B cell (primary cell): ENCODE data around the gene PDIA2. TPM values are rescaled to one million over a fixed set of nuclear protein-coding genes. Genes with fewer than 3 reads are reported as not detected.

Experiments
- ATAC-seq: fragments of 200-7000 bp; cut with Tn5 transposase; one replicate; pipeline ENCODE4 v1.10.0; 2021; ENCODE audit warnings: low read depth, mild to moderate bottlenecking, moderate number of reproducible peaks, moderate library complexity
- CTCF ChIA-PET: fragments of 350-600 bp; sonication (Branson Sonifier 250); formaldehyde crosslinking; loops from one replicate; lab custom pipeline; 2021; ENCODE audit warnings: antibody characterized with exemption, inconsistent platforms; lab: Charles Lee
- POLR2A ChIA-PET: fragments of 350-600 bp; sonication (Branson Sonifier 250); formaldehyde crosslinking; loops from one replicate; lab custom pipeline; 2021; ENCODE audit warnings: antibody characterized with exemption; lab: Charles Lee
- DNase-seq: peaks from one replicate; pipeline ENCODE4 v3.0.0; 2013
- H2AFZ ChIP-seq: 2 replicates; pipeline ENCODE4 v1.6.1; 2012; ENCODE audit warnings: mild to moderate bottlenecking, low read depth, low read length; ENCODE audit not compliant: insufficient read depth, poor library complexity, severe bottlenecking
- H3K27ac ChIP-seq, 2 donors: 1 replicate in 1 of 2; 2 replicates in 1 of 2; pipeline ENCODE4 v1.5.1; 2012 to 2013; ENCODE audit warnings: low read length in 2 of 2, mild to moderate bottlenecking in 2 of 2, moderate library complexity in 1 of 2
- H3K27me3 ChIP-seq, 4 experiments: fragments of 200-600 bp in 1 of 4; sonication (generic) in 1 of 4; replicated peaks in 1 of 4; 1 replicate in 2 of 4; 2 replicates in 2 of 4; pipeline versions ENCODE4 v1.6.1 to v1.7.0; 2013 to 2016; ENCODE audit warnings: low read length in 3 of 4, mild to moderate bottlenecking in 2 of 4, mixed read lengths in 1 of 4, moderate library complexity in 1 of 4; ENCODE audit not compliant: insufficient read depth in 4 of 4, control insufficient read depth in 3 of 4; ENCODE audit errors: control extremely low read depth in 1 of 4
- H3K36me3 ChIP-seq, 2 experiments: replicated peaks in 1 of 2; 1 replicate in 1 of 2; 2 replicates in 1 of 2; pipeline versions ENCODE4 v1.6.1 to v1.7.1; 2013; ENCODE audit warnings: low read length in 1 of 2; ENCODE audit not compliant: insufficient read depth in 2 of 2, control insufficient read depth in 1 of 2; ENCODE audit errors: control extremely low read depth in 1 of 2, extremely low read depth in 1 of 2
- H3K4me1 ChIP-seq, 2 donors: fragments of 200-600 bp in 1 of 2; sonication (generic) in 1 of 2; 1 replicate in 1 of 2; 2 replicates in 1 of 2; pipeline versions ENCODE4 v1.5.1 to v1.6.1; 2013 to 2017; ENCODE audit warnings: low read length in 2 of 2; ENCODE audit not compliant: control insufficient read depth in 2 of 2, insufficient read depth in 2 of 2
- H3K4me2 ChIP-seq: replicated peaks from 2 replicates; pipeline ENCODE3; 2012; ENCODE audit warnings: mild to moderate bottlenecking, low read depth, low read length; ENCODE audit not compliant: poor library complexity, severe bottlenecking
- H3K4me3 ChIP-seq, 5 experiments: fragments of 200-600 bp in 1 of 5; sonication (generic) in 1 of 5; 1 replicate in 3 of 5; 2 replicates in 2 of 5; pipeline versions ENCODE4 v1.5.1 to v1.7.0; 2011 to 2016; ENCODE audit warnings: low read length in 4 of 5, mild to moderate bottlenecking in 4 of 5, low read depth in 2 of 5, control low read depth in 1 of 5, moderate library complexity in 1 of 5; ENCODE audit not compliant: insufficient read depth in 1 of 5; ENCODE audit errors: control extremely low read depth in 1 of 5, extremely low read depth in 1 of 5
- H3K79me2 ChIP-seq: fragments of 200-600 bp; sonication (generic); one replicate; pipeline ENCODE4 v1.6.0; 2016; ENCODE audit warnings: low read length; ENCODE audit not compliant: control insufficient read depth, insufficient read depth
- H3K9ac ChIP-seq: fragments of 200-600 bp; sonication (generic); 2 replicates; pipeline ENCODE4 v1.6.1; 2017; ENCODE audit warnings: mild to moderate bottlenecking, low read length, moderate library complexity
- H3K9me3 ChIP-seq, 3 donors: one replicate each; pipeline versions ENCODE4 v1.6.1 to v1.7.1; 2013; ENCODE audit warnings: low read length in 2 of 3; ENCODE audit not compliant: control insufficient read depth in 2 of 3, insufficient read depth in 1 of 3; ENCODE audit errors: control extremely low read depth in 1 of 3
- H4K20me1 ChIP-seq: 2 replicates; pipeline ENCODE4 v1.6.0; 2012; ENCODE audit warnings: mild to moderate bottlenecking, low read length; ENCODE audit not compliant: insufficient read depth, control insufficient read depth, poor library complexity, severe bottlenecking
- H3K27ac Mint-ChIP-seq: one replicate; pipeline ENCODE4 v1.8.0; 2021; ENCODE audit warnings: mixed read lengths
- H3K27me3 Mint-ChIP-seq: one replicate; pipeline ENCODE4 v1.8.0; 2021; ENCODE audit warnings: mixed read lengths
- H3K4me1 Mint-ChIP-seq: one replicate; pipeline ENCODE4 v1.8.0; 2021; ENCODE audit warnings: mixed read lengths
- H3K4me3 Mint-ChIP-seq: one replicate; pipeline ENCODE4 v1.8.0; 2021; ENCODE audit warnings: mixed read lengths
- H3K9me3 Mint-ChIP-seq: one replicate; pipeline ENCODE4 v1.8.0; 2022; ENCODE audit warnings: mixed read lengths; ENCODE audit not compliant: insufficient read depth
- CTCF ChIP-seq: fragments of 200-600 bp; IDR thresholded peaks from one replicate; pipeline ENCODE4 v1.8.0; 2022; ENCODE audit warnings: antibody characterized with exemption, mild to moderate bottlenecking
- EZH2 ChIP-seq: IDR thresholded peaks from 2 replicates; pipeline ENCODE4 v1.6.1; 2012; ENCODE audit warnings: borderline replicate concordance, low read depth, mild to moderate bottlenecking, moderate library complexity, low read length; ENCODE audit not compliant: insufficient read depth, poor library complexity, severe bottlenecking
- WGBS: methylation state at CpG from one replicate; pipeline ENCODE4 v1.1.5; 2013; ENCODE audit warnings: missing lambda C conversion rate; ENCODE audit not compliant: insufficient coverage; 5-methylcytosine and 5-hydroxymethylcytosine counted together
- intact Hi-C: fragments of 100-400 bp; cut with micrococcal nuclease; formaldehyde crosslinking; loops from one replicate; pipeline ENCODE4 v1.10.0; 2022
- polyA plus RNA-seq: library from polyadenylated mRNA; depleted of rRNA; stranded (reverse); fragments of >200 nt; gene quantifications from 2 replicates; pipeline ENCODE4 v1.2.3, GENCODE V29; 2012
- total RNA-seq, 2 donors: library from RNA; stranded (reverse); fragments of 120-200 nt in 1 of 2; gene quantifications; 1 replicate in 1 of 2; 2 replicates in 1 of 2; pipeline versions ENCODE4 v1.2.3 to v1.2.4, GENCODE V29; 2013 to 2022

PDIA2 gene
- total and polyA plus RNA-seq, 2 donors (not counting 1 experiment from before 2014, with no cell fraction given): 0.06 TPM; not detected in 1

- ChIA-PET CTCF (no interaction called here), POLR2A (no interaction called here)
- no peak overlapping the region for H3K4me3 ChIP-seq
- Mint-ChIP-seq H3K27me3 (no peaks in the 10 kb centered on the region), H3K27ac (no peak overlapping the region), H3K4me3 (no peak overlapping the region), H3K4me1 (peaks cover 30% of the 10 kb centered on the region), H3K9me3 (no peaks in the 10 kb centered on the region)
- H3K4me2 ChIP-seq: no peak overlapping the region
- TF ChIP-seq CTCF (no peak), EZH2 (no peak)
- DNase-seq (no peak), ATAC-seq (no peak)
- H3K36me3 ChIP-seq: peaks cover 2 to 22% of the 10 kb centered on the region in 2 experiments
- no peaks in the 10 kb centered on the region for H3K9me3 ChIP-seq
- H2AFZ ChIP-seq: no peak overlapping the region
- H3K4me1 ChIP-seq: peaks cover 15 to 16% of the 10 kb centered on the region in 2 donors
- WGBS: 94% methylated on average over 2 of the region's 5 CpGs
- intact Hi-C loops: no loop called here
- peaks cover 64% of the 10 kb centered on the region for H3K79me2 ChIP-seq
- H3K27me3 ChIP-seq: no peaks in the 10 kb centered on the region
- H3K27ac ChIP-seq: no peak overlapping the region
- peaks cover 85% of the 10 kb centered on the region for H4K20me1 ChIP-seq
- no peak overlapping the region for H3K9ac ChIP-seq
Measured at GRCh38 chr16:320206-320605, 37.2 kb downstream of the PDIA2 start.

GRCh38 chr16:321532-321931 lies 38.6 kb downstream of the PDIA2 start:
- H3K4me1 Mint-ChIP-seq: peaks cover 35% of the 10 kb centered on the region
- Histone ChIP-seq H3K4me3 (no peak overlapping the region), H3K4me2 (no peak overlapping the region), H3K9me3 (no peaks in the 10 kb centered on the region), H3K9ac (no peak overlapping the region), H3K27me3 (no peaks in the 10 kb centered on the region), H2AFZ (no peak overlapping the region), H3K27ac (peak overlapping the region in 1 of 2 donors; percentile 46), H4K20me1 (peaks cover 84% of the 10 kb centered on the region), H3K4me1 (peaks cover 22 to 25% of the 10 kb centered on the region in 2 donors), H3K36me3 (peaks cover 2 to 22% of the 10 kb centered on the region in 2 experiments), H3K79me2 (peaks cover 68% of the 10 kb centered on the region)
- H3K27me3 Mint-ChIP-seq: no peaks in the 10 kb centered on the region
- ChIA-PET POLR2A (no interaction called here), CTCF (interaction anchor here (1.0 to 1.2 kb wide), 3 partner anchors 30 to 256 kb away, joined by 3 read pairs; no protein-coding TSS in a partner anchor)
- intact Hi-C loops: no loop called here
- TF ChIP-seq CTCF: no peak
- TF ChIP-seq EZH2: no peak
- no peak overlapping the region for H3K4me3 Mint-ChIP-seq
- H3K9me3 Mint-ChIP-seq: no peaks in the 10 kb centered on the region
- no peak for DNase-seq
- WGBS: 94% methylated on average over 2 of the region's 9 CpGs
- ATAC-seq: no peak
- no peak overlapping the region for H3K27ac Mint-ChIP-seq
